Glutamatergic neuron (in vitro differentiated cells): ENCODE data around the gene ABHD12. TPM values are rescaled to one million over a fixed set of nuclear protein-coding genes. Genes with fewer than 3 reads are reported as not detected.

Experiments used
- DNase-seq: peaks from one replicate; pipeline ENCODE4 v3.0.0; 2022
- H3K27ac Mint-ChIP-seq: one replicate; pipeline ENCODE4 v1.8.0; 2020; ENCODE audit warnings: mild to moderate bottlenecking, mixed read lengths, inconsistent platforms; ENCODE audit not compliant: unreplicated experiment
- H3K27me3 Mint-ChIP-seq: one replicate; pipeline ENCODE4 v1.8.0; 2020; ENCODE audit warnings: mild to moderate bottlenecking, moderate library complexity, mixed read lengths, inconsistent platforms; ENCODE audit not compliant: unreplicated experiment
- H3K36me3 Mint-ChIP-seq: one replicate; pipeline ENCODE4 v1.8.0; 2020; ENCODE audit warnings: mild to moderate bottlenecking, mixed read lengths, inconsistent platforms; ENCODE audit not compliant: unreplicated experiment
- H3K4me1 Mint-ChIP-seq: one replicate; pipeline ENCODE4 v1.8.0; 2020; ENCODE audit warnings: mild to moderate bottlenecking, low read depth, mixed read lengths, inconsistent platforms; ENCODE audit not compliant: unreplicated experiment
- H3K4me3 Mint-ChIP-seq: one replicate; pipeline ENCODE4 v1.8.0; 2020; ENCODE audit warnings: mild to moderate bottlenecking, mixed read lengths, inconsistent platforms; ENCODE audit not compliant: unreplicated experiment
- H3K9me3 Mint-ChIP-seq: one replicate; pipeline ENCODE4 v1.8.0; 2020; ENCODE audit warnings: mild to moderate bottlenecking, moderate library complexity, mixed read lengths, inconsistent platforms; ENCODE audit not compliant: unreplicated experiment
- CTCF ChIP-seq: fragments of 200-600 bp; sonication (generic); IDR thresholded peaks from one replicate; pipeline ENCODE4 v1.5.0; 2021; ENCODE audit not compliant: partially characterized antibody, unreplicated experiment
- total RNA-seq: library from RNA; stranded (reverse); fragmentation: NEBNext Ultra II Directional; extraction: Animal tissue kit (Norgen Biotek cat#: 25700); gene quantifications from one replicate; pipeline ENCODE4 v1.2.1, GENCODE V29; 2021; ENCODE audit not compliant: unreplicated experiment

ABHD12 gene
- total RNA-seq, 1 donor from 2014 or later = 101 TPM

- H3K27ac Mint-ChIP-seq = peak overlapping the region; percentile 83
- H3K36me3 Mint-ChIP-seq = peaks cover 4% of the 10 kb centered on the region
- no peak for DNase-seq
Measured at GRCh38 chr20:25389401-25389857, 1.2 kb downstream of the ABHD12 start.

GRCh38 chr20:25382704-25383370 lies 7.8 kb downstream of the ABHD12 start:
- no peak for TF ChIP-seq CTCF
- Mint-ChIP-seq H3K9me3 (peaks cover 7% of the 10 kb centered on the region), H3K27ac (no peak overlapping the region), H3K4me1 (peaks cover 33% of the 10 kb centered on the region), H3K4me3 (no peak overlapping the region), H3K27me3 (peaks cover 2% of the 10 kb centered on the region), H3K36me3 (peaks cover 6% of the 10 kb centered on the region)
- DNase-seq = no peak

More at GRCh38 chr20:25389401-25389857, 1.2 kb downstream of the ABHD12 start:
- H3K9me3 Mint-ChIP-seq = peaks cover 10% of the 10 kb centered on the region
- peaks cover 9% of the 10 kb centered on the region for H3K27me3 Mint-ChIP-seq
- peak overlapping the region; percentile 91 for H3K4me3 Mint-ChIP-seq
- TF ChIP-seq CTCF = no peak
- H3K4me1 Mint-ChIP-seq = peaks cover 10% of the 10 kb centered on the region

GRCh38 chr20:25380945-25381614 lies 9.6 kb downstream of the ABHD12 start:
- peaks cover 33% of the 10 kb centered on the region for H3K4me1 Mint-ChIP-seq
- no peak for DNase-seq
- peaks cover 6% of the 10 kb centered on the region for H3K36me3 Mint-ChIP-seq
- no peak overlapping the region for H3K27ac Mint-ChIP-seq
- H3K9me3 Mint-ChIP-seq = peaks cover 7% of the 10 kb centered on the region
- no peaks in the 10 kb centered on the region for H3K27me3 Mint-ChIP-seq
- H3K4me3 Mint-ChIP-seq = no peak overlapping the region
- no peak for TF ChIP-seq CTCF

- DNase-seq = no peak
- Mint-ChIP-seq H3K36me3 (peaks cover 9% of the 10 kb centered on the region), H3K4me1 (peaks cover 36% of the 10 kb centered on the region), H3K27ac (peak overlapping the region; percentile 19), H3K4me3 (peak overlapping the region; percentile 55), H3K27me3 (no peaks in the 10 kb centered on the region), H3K9me3 (peaks cover 11% of the 10 kb centered on the region)
- TF ChIP-seq CTCF = no peak
Measured at GRCh38 chr20:25378884-25379733, 11.5 kb downstream of the ABHD12 start.
